ENCODE data around the gene ARTN.

ARTN gene

GRCh38 chr1:43979528-43980254, 46.1 kb downstream of the ARTN start:
- Mint-ChIP-seq H3K4me1 (peaks cover 78% of the 10 kb centered on the region), H3K27ac (no peak overlapping the region)

GRCh38 chr1:43980255-43981134, 46.9 kb downstream of the ARTN start:
- Mint-ChIP-seq H3K27me3 (ENCODE audit: low read depth, poor library complexity) (no peaks in the 10 kb centered on the region), H3K27ac (peak overlapping the region; percentile 56), H3K4me1 (peaks cover 80% of the 10 kb centered on the region), H3K9me3 (no peaks in the 10 kb centered on the region), H3K4me3 (peak overlapping the region; percentile 91), H3K36me3 (ENCODE audit: low read depth) (peaks cover 33% of the 10 kb centered on the region)
- no peak for TF ChIP-seq CTCF (IDR thresholded peaks at IDR 0.05)
- DNase-seq = no peak

More at GRCh38 chr1:43979528-43980254, 46.1 kb downstream of the ARTN start:
- Mint-ChIP-seq H3K36me3 (ENCODE audit: low read depth) (peaks cover 30% of the 10 kb centered on the region), H3K9me3 (no peaks in the 10 kb centered on the region), H3K27me3 (ENCODE audit: low read depth, poor library complexity) (no peaks in the 10 kb centered on the region), H3K4me3 (peak overlapping the region; percentile 91)
- TF ChIP-seq CTCF (IDR thresholded peaks at IDR 0.05) = no peak
- DNase-seq = peak; percentile 56

GRCh38 chr1:43981135-43981491, 47.5 kb downstream of the ARTN start:
- DNase-seq = no peak
- TF ChIP-seq CTCF (IDR thresholded peaks at IDR 0.05) = no peak
- Mint-ChIP-seq H3K36me3 (ENCODE audit: low read depth) (peaks cover 39% of the 10 kb centered on the region), H3K4me3 (no peak overlapping the region), H3K4me1 (peaks cover 80% of the 10 kb centered on the region), H3K27ac (no peak overlapping the region), H3K9me3 (no peaks in the 10 kb centered on the region), H3K27me3 (ENCODE audit: low read depth, poor library complexity) (no peaks in the 10 kb centered on the region)

GRCh38 chr1:43981636-43982035, 48.0 kb downstream of the ARTN start:
- no peak for DNase-seq
- H3K36me3 Mint-ChIP-seq (ENCODE audit: low read depth) = peaks cover 35% of the 10 kb centered on the region
- no peak for TF ChIP-seq CTCF (IDR thresholded peaks at IDR 0.05)
- H3K27ac Mint-ChIP-seq = no peak overlapping the region
- no peaks in the 10 kb centered on the region for H3K9me3 Mint-ChIP-seq
- no peaks in the 10 kb centered on the region for H3K27me3 Mint-ChIP-seq (ENCODE audit: low read depth, poor library complexity)
- H3K4me3 Mint-ChIP-seq = peak overlapping the region; percentile 44
- peaks cover 80% of the 10 kb centered on the region for H3K4me1 Mint-ChIP-seq

- Mint-ChIP-seq H3K27me3 (ENCODE audit: low read depth, poor library complexity) (no peaks in the 10 kb centered on the region), H3K9me3 (no peaks in the 10 kb centered on the region), H3K36me3 (ENCODE audit: low read depth) (peaks cover 29% of the 10 kb centered on the region), H3K4me1 (peaks cover 80% of the 10 kb centered on the region), H3K4me3 (peak overlapping the region; percentile 54), H3K27ac (peak overlapping the region; percentile 98)
- DNase-seq = no peak
- no peak for TF ChIP-seq CTCF (IDR thresholded peaks at IDR 0.05)
These were observed 48.6 kb downstream of the ARTN start for GRCh38 chr1:43982241-43982640.

Measured in nephron progenitor cell (in vitro differentiated cells).